ENCODE measurements around the gene LCLAT1. TPM values are rescaled to one million over a fixed set of nuclear protein-coding genes. Genes with fewer than 3 reads are reported as not detected.

Gene LCLAT1
- polyA plus RNA-seq, 1 experiment: 10.8 TPM

DNA sequence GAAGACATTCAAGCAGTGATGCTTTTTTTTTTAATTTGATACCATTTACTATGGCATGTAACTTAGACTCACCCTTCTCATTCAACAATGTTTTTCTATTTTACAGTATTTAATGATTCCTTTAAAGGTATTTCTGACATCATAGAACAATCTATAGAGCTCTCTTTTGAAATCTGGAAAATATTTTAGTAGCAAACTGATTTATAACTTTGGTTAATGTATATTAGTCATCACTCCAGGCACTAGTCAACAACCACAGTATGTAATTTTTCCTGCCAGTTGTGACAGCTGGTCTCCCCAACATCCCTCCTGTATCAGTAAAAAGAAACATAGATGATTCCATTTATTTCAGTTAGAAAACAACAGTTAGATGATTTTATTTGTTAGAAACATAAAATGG, 122.9 kb downstream of the LCLAT1 start:
- ChIA-PET CTCF (interaction anchor here (1.7 kb wide), 1 partner anchor 19 kb away, joined by 3 read pairs; no protein-coding TSS in a partner anchor), POLR2A (no interaction called here)
- no peak for DNase-seq (ENCODE audit: low read depth)

DNA sequence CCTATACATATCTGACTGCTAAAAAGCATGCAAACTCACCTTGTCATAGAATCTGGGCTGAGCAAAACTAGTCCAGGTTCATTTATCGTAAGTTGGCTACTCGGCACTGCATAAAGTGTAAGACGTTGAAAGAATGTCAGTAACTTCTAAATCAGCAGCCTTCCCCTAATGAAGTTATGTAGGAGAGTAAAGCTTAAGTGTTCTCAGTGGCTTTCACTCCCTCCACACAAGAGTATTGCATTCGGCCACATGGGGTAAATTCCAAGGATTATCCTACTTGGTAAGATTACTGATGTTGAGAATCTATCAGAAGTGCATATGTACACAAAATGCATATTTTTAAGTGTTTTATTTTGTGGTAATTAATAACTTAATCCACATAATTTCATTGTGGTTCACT, 130.1 kb downstream of the LCLAT1 start:
- H3K4me3 ChIP-seq (ENCODE audit: low read depth, low read length): no peak overlapping the region
- TF ChIP-seq, protein P1, sequence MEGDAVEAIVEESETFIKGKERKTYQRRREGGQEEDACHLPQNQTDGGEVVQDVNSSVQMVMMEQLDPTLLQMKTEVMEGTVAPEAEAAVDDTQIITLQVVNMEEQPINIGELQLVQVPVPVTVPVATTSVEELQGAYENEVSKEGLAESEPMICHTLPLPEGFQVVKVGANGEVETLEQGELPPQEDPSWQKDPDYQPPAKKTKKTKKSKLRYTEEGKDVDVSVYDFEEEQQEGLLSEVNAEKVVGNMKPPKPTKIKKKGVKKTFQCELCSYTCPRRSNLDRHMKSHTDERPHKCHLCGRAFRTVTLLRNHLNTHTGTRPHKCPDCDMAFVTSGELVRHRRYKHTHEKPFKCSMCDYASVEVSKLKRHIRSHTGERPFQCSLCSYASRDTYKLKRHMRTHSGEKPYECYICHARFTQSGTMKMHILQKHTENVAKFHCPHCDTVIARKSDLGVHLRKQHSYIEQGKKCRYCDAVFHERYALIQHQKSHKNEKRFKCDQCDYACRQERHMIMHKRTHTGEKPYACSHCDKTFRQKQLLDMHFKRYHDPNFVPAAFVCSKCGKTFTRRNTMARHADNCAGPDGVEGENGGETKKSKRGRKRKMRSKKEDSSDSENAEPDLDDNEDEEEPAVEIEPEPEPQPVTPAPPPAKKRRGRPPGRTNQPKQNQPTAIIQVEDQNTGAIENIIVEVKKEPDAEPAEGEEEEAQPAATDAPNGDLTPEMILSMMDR (IDR thresholded peaks at IDR 0.05; ENCODE audit: insufficient read depth, low read depth, low read length): no peak
- ChIA-PET POLR2A (no interaction called here), CTCF (interaction anchor here (0.6 kb wide), 1 partner anchor 121 kb away, joined by 3 read pairs; no protein-coding TSS in a partner anchor)
- H3K36me3 ChIP-seq (ENCODE audit: control insufficient read depth, insufficient read depth, low read length): no peaks in the 10 kb centered on the region
- DNase-seq (ENCODE audit: low read depth): no peak
- H3K27me3 ChIP-seq (ENCODE audit: control insufficient read depth, insufficient read depth, low read length): no peaks in the 10 kb centered on the region

More for the DNA sequence above, 122.9 kb downstream of the LCLAT1 start:
- H3K27me3 ChIP-seq (ENCODE audit: control insufficient read depth, insufficient read depth, low read length): no peaks in the 10 kb centered on the region
- TF ChIP-seq, protein P1 (IDR thresholded peaks at IDR 0.05; ENCODE audit: insufficient read depth, low read depth, low read length): no peak
- no peaks in the 10 kb centered on the region for H3K36me3 ChIP-seq (ENCODE audit: control insufficient read depth, insufficient read depth, low read length)
- H3K4me3 ChIP-seq (ENCODE audit: low read depth, low read length): no peak overlapping the region

DNA sequence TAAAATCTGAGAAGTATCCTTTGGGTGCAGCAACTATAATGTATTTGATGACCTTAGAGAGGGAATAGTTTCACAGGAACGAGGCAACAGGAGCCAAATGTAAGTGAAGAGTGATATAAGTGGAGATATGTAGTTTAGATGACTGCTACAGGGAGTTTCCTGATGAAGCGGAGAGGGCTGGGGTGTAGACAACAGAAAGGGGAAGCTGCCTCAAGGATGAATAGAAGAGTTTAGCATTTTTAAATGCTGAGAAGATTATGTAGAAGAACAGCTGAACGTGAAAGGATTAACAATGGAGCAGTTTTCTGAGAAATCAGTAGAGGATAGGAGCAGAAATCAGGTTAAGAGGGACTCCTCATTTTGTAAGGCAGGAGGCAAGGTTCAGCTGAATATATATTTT, 133.3 kb downstream of the LCLAT1 start:
- H3K36me3 ChIP-seq (ENCODE audit: control insufficient read depth, insufficient read depth, low read length): no peaks in the 10 kb centered on the region
- TF ChIP-seq, protein P1 (IDR thresholded peaks at IDR 0.05; ENCODE audit: insufficient read depth, low read depth, low read length): no peak
- ChIA-PET CTCF (interaction anchor here (2.1 kb wide), 1 partner anchor 9 kb away, joined by 7 read pairs; no protein-coding TSS in a partner anchor), POLR2A (no interaction called here)
- no peak overlapping the region for H3K4me3 ChIP-seq (ENCODE audit: low read depth, low read length)
- H3K27me3 ChIP-seq (ENCODE audit: control insufficient read depth, insufficient read depth, low read length): no peaks in the 10 kb centered on the region
- DNase-seq (ENCODE audit: low read depth): no peak

DNA sequence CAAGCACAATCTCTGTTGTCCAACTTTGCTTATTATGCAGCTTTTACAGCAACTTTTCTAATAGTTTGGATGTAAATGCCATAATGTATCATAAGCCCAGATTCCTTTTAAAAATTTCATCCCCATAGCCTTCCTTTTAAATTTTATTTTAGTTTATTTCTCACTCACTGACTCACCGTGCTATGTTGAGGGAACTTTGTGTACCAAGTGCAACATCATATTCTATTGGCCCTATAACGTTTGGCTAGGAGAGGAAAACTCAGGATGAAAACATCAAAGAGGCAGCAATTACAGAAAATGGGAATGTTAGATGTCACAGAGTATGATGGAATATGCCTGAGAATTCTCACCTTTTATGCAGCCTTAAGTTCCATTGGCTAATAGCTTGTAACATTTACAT, 135.5 kb downstream of the LCLAT1 start:
- Histone ChIP-seq H3K27me3 (ENCODE audit: control insufficient read depth, insufficient read depth, low read length) (no peaks in the 10 kb centered on the region), H3K36me3 (ENCODE audit: control insufficient read depth, insufficient read depth, low read length) (no peaks in the 10 kb centered on the region; the same call in 1 of the 2 replicates), H3K4me3 (ENCODE audit: low read depth, low read length) (no peak overlapping the region)
- TF ChIP-seq, protein P1 (IDR thresholded peaks at IDR 0.05; ENCODE audit: insufficient read depth, low read depth, low read length): no peak
- DNase-seq (ENCODE audit: low read depth): no peak
- ChIA-PET POLR2A (no interaction called here), CTCF (interaction anchor here (0.7 to 0.9 kb wide), 2 partner anchors 16 to 375 kb away, joined by 3 read pairs; no protein-coding TSS in a partner anchor)

DNA sequence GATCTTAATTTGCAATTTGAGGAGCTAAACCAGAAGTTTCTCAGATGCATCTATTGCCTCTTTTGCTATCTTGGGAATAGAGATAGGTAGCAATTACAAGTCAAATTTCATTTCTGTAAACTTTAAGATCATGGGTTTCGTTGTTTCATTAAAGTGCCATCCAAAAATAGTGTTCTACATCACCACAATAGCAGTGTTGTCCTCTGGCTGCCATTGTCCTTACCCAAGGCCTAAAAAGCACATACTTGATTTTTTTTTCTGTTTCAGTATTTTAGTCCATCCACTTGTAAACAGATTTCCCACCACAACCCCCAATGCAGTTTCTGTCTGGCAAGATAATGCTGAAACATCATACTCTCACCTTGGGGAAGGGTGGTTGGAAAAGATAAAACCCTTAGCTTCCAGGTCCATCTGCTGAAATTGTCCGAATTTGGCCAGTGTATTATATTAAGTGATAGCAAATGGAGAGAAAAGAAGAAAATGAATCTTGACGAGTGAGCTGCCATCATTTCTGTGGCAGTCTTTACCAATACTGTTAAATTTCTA, 136.2 kb downstream of the LCLAT1 start:
- CTCF ChIA-PET: interaction anchor here (0.7 kb wide), 1 partner anchor 17 kb away, joined by 3 read pairs; no protein-coding TSS in a partner anchor
- Histone ChIP-seq H3K36me3 (ENCODE audit: control insufficient read depth, insufficient read depth, low read length) (no peaks in the 10 kb centered on the region; the same call in 1 of the 2 replicates), H3K4me3 (ENCODE audit: low read depth, low read length) (no peak overlapping the region), H3K27me3 (ENCODE audit: control insufficient read depth, insufficient read depth, low read length) (no peaks in the 10 kb centered on the region)
- POLR2A ChIA-PET: interaction anchor here (0.7 kb wide), 1 partner anchor 421 kb away, joined by 3 read pairs; no protein-coding TSS in a partner anchor
- DNase-seq (ENCODE audit: low read depth): no peak
- TF ChIP-seq, protein P1 (IDR thresholded peaks at IDR 0.05; ENCODE audit: insufficient read depth, low read depth, low read length): no peak
